ENCODE results near the gene SLC35A5. TPM values are rescaled to one million over a fixed set of nuclear protein-coding genes. Genes with fewer than 3 reads are reported as not detected.

The SLC35A5 gene, protein sequence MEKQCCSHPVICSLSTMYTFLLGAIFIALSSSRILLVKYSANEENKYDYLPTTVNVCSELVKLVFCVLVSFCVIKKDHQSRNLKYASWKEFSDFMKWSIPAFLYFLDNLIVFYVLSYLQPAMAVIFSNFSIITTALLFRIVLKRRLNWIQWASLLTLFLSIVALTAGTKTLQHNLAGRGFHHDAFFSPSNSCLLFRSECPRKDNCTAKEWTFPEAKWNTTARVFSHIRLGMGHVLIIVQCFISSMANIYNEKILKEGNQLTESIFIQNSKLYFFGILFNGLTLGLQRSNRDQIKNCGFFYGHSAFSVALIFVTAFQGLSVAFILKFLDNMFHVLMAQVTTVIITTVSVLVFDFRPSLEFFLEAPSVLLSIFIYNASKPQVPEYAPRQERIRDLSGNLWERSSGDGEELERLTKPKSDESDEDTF
- 21.4 TPM for total RNA-seq (2021; ENCODE audit: unreplicated experiment)
- polyA plus RNA-seq (2012) = 9.4 and 10.1 TPM in 2 replicates
- Bru-seq, nascent RNA = percentile 74 among the genes with signal in this experiment
- percentile 86 among the genes with signal in this experiment for BruChase-seq, experiment 1, labeled RNA remaining after a 6-hour chase
- percentile 84 among the genes with signal in this experiment for BruChase-seq, experiment 2, labeled RNA remaining after a 2-hour chase
- long read RNA-seq, full-length matches to known transcripts = 24 of 37 reads
- long read RNA-seq, partial matches to known transcripts = 4 of 37 reads
- long read RNA-seq, other reads (novel, unspliced or antisense) = 9 of 37 reads

DNA sequence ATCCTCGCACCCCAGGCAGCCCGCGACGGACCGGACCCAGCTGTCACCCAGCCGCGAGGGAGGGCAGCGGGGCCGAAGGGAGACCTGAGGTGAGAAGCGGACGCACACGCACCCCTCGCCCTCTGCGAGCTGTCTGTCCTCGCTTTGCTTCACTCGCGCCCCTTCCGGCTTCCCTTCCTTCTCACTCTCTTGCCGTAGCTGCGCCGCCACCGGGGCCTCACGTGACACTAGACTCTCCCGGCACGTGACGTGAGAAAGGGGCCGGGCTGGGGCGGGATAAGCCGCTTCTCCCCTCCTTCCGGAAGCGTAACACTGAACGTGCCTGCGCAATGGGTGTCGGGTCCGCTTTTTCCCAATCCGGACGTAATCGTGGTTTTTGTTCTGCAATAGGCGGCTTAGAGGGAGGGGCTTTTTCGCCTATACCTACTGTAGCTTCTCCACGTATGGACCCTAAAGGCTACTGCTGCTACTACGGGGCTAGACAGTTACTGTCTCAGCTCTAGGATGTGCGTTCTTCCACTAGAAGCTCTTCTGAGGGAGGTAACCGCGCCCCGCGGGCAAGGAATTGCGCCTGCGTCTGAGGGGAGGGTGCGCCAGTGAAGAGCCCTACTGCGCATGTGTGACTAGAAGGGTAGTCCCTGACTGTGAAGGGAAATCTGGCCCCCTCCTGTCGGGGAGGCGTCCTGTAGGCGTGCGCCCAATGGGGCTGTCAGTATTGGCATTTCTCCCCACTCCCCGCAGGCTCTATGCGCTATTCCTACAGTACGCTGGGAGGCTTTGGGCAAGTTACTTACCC lies at the start of gene SLC35A5, which contains the start of gene ATG3:
TSS of gene SLC35A5 (plus strand) at position 312 of the 796 bp plus-strand sequence. CDS start 1,359 bp downstream, outside the sequence.
TSS of gene ATG3 (minus strand) at position 229 of the 796 bp plus-strand sequence. CDS start 434 bp downstream, outside the sequence.
- intact Hi-C loops (cut with micrococcal nuclease) = loop anchor here (5.0 kb wide), 1 partner anchor 430 kb away; the partner anchor contains the start of gene GTPBP8
- Histone ChIP-seq H3K9me3 (ENCODE audit: control insufficient read depth in 1 of 2, insufficient read depth in 1 of 2, low read depth in 1 of 2, low read length in 2 of 2) (no peaks in the 10 kb centered on the region), H3K4me1 (ENCODE audit: control insufficient read depth in 1 of 2, insufficient read depth in 2 of 2, low read length in 2 of 2) (peaks cover 9 to 11% of the 10 kb centered on the region in 2 experiments; a peak in 3 of 4 replicates), H3K4me3 (replicated peaks in 1 of 2; ENCODE audit: low read depth in 1 of 2, low read length in 2 of 2) (peak within 1 kb of the TSS; percentile 80 to 94), H3K79me2 (ENCODE audit: insufficient read depth, low read length) (peaks cover 39% of the 10 kb centered on the region), H3K9ac (ENCODE audit: low read length) (peak within 1 kb of the TSS; percentile 81), H3K27ac (ENCODE audit: low read depth, low read length) (peak within 1 kb of the TSS; percentile 75), H3K4me2 (ENCODE audit: low read length) (peak within 1 kb of the TSS; percentile 81), H3K9me2 (ENCODE audit: insufficient read depth) (no peaks in the 10 kb centered on the region), H3K27me3 (ENCODE audit: insufficient read depth, low read length) (no peaks in the 10 kb centered on the region), H3K36me3 (ENCODE audit: control insufficient read depth in 1 of 2, insufficient read depth in 2 of 2, low read length in 2 of 2) (no peaks in the 10 kb centered on the region), H4K20me1 (ENCODE audit: insufficient read depth) (no peaks in the 10 kb centered on the region), H2AFZ (ENCODE audit: low read depth, low read length, poor library complexity, severe bottlenecking) (peak within 1 kb of the TSS; percentile 99)
- peak; percentile 96 for DNase-seq (ENCODE audit: low read depth, low spot score)
- peak; percentile 88 for ATAC-seq
- ChIA-PET RAD21 (ENCODE audit: low non-redundant PET in 1 of 2, low total read pairs in 2 of 2, uncharacterized antibody in 2 of 2, unreplicated experiment in 2 of 2) (interaction anchor here in 1 of 2 experiments (0.5 kb wide), 1 partner anchor 38 kb away, joined by 3 read pairs; no protein-coding TSS in a partner anchor), POLR2A (interaction anchor here (1.5 to 1.6 kb wide), 2 partner anchors 25 to 78 kb away, joined by 3 read pairs; no protein-coding TSS in a partner anchor), CTCF (interaction anchor here (1.0 to 1.7 kb wide), 2 partner anchors 417 to 450 kb away, joined by 4 read pairs; no protein-coding TSS in a partner anchor)
- TSS peak; percentile 79 for BruUV-seq (replicated peaks)
- no peak; the same call in 1 of the 2 replicates for TF ChIP-seq SRF (IDR thresholded peaks at IDR 0.05; ENCODE audit: low read depth)
- TF ChIP-seq, protein P1, sequence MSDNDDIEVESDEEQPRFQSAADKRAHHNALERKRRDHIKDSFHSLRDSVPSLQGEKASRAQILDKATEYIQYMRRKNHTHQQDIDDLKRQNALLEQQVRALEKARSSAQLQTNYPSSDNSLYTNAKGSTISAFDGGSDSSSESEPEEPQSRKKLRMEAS (IDR thresholded peaks at IDR 0.05) = peak; percentile 95
- TF ChIP-seq EZH2phosphoT487 (IDR thresholded peaks at IDR 0.05; ENCODE audit: borderline replicate concordance) = no peak
- TF ChIP-seq YY1 (IDR thresholded peaks at IDR 0.05; ENCODE audit: extremely low read depth, insufficient replicate concordance, low read depth, low read length) = no peak
- TF ChIP-seq POLR2A (IDR thresholded peaks at IDR 0.05; ENCODE audit: borderline replicate concordance, extremely low read depth, insufficient read depth, insufficient read length) = peak; percentile 76
- peak; percentile 56 for TF ChIP-seq TCF7L2 (IDR thresholded peaks at IDR 0.05; ENCODE audit: borderline replicate concordance, extremely low read depth, insufficient read depth, insufficient read length)
- no peak for TF ChIP-seq RAD21 (IDR thresholded peaks at IDR 0.05; ENCODE audit: low read depth)
- TF ChIP-seq, protein P2, sequence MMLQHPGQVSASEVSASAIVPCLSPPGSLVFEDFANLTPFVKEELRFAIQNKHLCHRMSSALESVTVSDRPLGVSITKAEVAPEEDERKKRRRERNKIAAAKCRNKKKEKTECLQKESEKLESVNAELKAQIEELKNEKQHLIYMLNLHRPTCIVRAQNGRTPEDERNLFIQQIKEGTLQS (IDR thresholded peaks at IDR 0.05) = no peak
- peak; percentile 65; the same call in 1 of the 2 replicates for TF ChIP-seq CEBPB (IDR thresholded peaks at IDR 0.05; ENCODE audit: low read depth)
- peak; percentile 89 for TF ChIP-seq SP1 (IDR thresholded peaks at IDR 0.05; ENCODE audit: low read depth)
- peak; percentile 36; the same call in 1 of the 2 replicates for TF ChIP-seq JUND (IDR thresholded peaks at IDR 0.05)
- TF ChIP-seq, protein P3, sequence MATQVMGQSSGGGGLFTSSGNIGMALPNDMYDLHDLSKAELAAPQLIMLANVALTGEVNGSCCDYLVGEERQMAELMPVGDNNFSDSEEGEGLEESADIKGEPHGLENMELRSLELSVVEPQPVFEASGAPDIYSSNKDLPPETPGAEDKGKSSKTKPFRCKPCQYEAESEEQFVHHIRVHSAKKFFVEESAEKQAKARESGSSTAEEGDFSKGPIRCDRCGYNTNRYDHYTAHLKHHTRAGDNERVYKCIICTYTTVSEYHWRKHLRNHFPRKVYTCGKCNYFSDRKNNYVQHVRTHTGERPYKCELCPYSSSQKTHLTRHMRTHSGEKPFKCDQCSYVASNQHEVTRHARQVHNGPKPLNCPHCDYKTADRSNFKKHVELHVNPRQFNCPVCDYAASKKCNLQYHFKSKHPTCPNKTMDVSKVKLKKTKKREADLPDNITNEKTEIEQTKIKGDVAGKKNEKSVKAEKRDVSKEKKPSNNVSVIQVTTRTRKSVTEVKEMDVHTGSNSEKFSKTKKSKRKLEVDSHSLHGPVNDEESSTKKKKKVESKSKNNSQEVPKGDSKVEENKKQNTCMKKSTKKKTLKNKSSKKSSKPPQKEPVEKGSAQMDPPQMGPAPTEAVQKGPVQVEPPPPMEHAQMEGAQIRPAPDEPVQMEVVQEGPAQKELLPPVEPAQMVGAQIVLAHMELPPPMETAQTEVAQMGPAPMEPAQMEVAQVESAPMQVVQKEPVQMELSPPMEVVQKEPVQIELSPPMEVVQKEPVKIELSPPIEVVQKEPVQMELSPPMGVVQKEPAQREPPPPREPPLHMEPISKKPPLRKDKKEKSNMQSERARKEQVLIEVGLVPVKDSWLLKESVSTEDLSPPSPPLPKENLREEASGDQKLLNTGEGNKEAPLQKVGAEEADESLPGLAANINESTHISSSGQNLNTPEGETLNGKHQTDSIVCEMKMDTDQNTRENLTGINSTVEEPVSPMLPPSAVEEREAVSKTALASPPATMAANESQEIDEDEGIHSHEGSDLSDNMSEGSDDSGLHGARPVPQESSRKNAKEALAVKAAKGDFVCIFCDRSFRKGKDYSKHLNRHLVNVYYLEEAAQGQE (IDR thresholded peaks at IDR 0.05; ENCODE audit: low read depth) = no peak
- TF ChIP-seq, protein P4, sequence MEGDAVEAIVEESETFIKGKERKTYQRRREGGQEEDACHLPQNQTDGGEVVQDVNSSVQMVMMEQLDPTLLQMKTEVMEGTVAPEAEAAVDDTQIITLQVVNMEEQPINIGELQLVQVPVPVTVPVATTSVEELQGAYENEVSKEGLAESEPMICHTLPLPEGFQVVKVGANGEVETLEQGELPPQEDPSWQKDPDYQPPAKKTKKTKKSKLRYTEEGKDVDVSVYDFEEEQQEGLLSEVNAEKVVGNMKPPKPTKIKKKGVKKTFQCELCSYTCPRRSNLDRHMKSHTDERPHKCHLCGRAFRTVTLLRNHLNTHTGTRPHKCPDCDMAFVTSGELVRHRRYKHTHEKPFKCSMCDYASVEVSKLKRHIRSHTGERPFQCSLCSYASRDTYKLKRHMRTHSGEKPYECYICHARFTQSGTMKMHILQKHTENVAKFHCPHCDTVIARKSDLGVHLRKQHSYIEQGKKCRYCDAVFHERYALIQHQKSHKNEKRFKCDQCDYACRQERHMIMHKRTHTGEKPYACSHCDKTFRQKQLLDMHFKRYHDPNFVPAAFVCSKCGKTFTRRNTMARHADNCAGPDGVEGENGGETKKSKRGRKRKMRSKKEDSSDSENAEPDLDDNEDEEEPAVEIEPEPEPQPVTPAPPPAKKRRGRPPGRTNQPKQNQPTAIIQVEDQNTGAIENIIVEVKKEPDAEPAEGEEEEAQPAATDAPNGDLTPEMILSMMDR (IDR thresholded peaks at IDR 0.05 in 2 of 3, conservative IDR thresholded peaks at IDR 0.05 in 1 of 3; ENCODE audit: borderline replicate concordance in 1 of 3, insufficient read depth in 1 of 3, low read depth in 2 of 3, low read length in 2 of 3) = 0 out of 6 replicates have a peak, but pooled peaks of 1 of the 3 experiments have one; percentile 11
- no peak for TF ChIP-seq EZH2 (IDR thresholded peaks at IDR 0.05)
- TF ChIP-seq ELF1 (IDR thresholded peaks at IDR 0.05; ENCODE audit: borderline replicate concordance, low read depth) = peak; percentile 96
- TF ChIP-seq ZNF274 (IDR thresholded peaks at IDR 0.05; ENCODE audit: low read depth, low read length) = no peak
- TF ChIP-seq SIN3A (IDR thresholded peaks at IDR 0.05; ENCODE audit: low read depth) = peak; percentile 91; the same call in 1 of the 2 replicates
